Cardiac septum (tissue), 1 donor: ENCODE results near the gene NACAD. TPM values are rescaled to one million over a fixed set of nuclear protein-coding genes. Genes with fewer than 3 reads are reported as not detected.

Source experiments
- DNase-seq: peaks from one replicate; pipeline ENCODE4 v3.0.0-alpha.2; 2020; ENCODE audit warnings: low spot score
- intact Hi-C: fragments of 100-400 bp; cut with DNase I; formaldehyde crosslinking; loops from one replicate; pipeline ENCODE4 v1.14.0; 2022
- long read RNA-seq: library from polyadenylated mRNA; unstranded; transcript quantifications from one replicate; pipeline ENCODE4 v2.0.0, GENCODE V29; 2021
- total RNA-seq: library from RNA; stranded (reverse); fragmentation: NEBNext Ultra II Directional; extraction: Animal tissue kit (Norgen Biotek cat#: 25700); gene quantifications from one replicate; pipeline ENCODE4 v1.2.1, GENCODE V29; 2021
- donor health status: DM: no; HTN: no; CAD: no.

NACAD gene, protein sequence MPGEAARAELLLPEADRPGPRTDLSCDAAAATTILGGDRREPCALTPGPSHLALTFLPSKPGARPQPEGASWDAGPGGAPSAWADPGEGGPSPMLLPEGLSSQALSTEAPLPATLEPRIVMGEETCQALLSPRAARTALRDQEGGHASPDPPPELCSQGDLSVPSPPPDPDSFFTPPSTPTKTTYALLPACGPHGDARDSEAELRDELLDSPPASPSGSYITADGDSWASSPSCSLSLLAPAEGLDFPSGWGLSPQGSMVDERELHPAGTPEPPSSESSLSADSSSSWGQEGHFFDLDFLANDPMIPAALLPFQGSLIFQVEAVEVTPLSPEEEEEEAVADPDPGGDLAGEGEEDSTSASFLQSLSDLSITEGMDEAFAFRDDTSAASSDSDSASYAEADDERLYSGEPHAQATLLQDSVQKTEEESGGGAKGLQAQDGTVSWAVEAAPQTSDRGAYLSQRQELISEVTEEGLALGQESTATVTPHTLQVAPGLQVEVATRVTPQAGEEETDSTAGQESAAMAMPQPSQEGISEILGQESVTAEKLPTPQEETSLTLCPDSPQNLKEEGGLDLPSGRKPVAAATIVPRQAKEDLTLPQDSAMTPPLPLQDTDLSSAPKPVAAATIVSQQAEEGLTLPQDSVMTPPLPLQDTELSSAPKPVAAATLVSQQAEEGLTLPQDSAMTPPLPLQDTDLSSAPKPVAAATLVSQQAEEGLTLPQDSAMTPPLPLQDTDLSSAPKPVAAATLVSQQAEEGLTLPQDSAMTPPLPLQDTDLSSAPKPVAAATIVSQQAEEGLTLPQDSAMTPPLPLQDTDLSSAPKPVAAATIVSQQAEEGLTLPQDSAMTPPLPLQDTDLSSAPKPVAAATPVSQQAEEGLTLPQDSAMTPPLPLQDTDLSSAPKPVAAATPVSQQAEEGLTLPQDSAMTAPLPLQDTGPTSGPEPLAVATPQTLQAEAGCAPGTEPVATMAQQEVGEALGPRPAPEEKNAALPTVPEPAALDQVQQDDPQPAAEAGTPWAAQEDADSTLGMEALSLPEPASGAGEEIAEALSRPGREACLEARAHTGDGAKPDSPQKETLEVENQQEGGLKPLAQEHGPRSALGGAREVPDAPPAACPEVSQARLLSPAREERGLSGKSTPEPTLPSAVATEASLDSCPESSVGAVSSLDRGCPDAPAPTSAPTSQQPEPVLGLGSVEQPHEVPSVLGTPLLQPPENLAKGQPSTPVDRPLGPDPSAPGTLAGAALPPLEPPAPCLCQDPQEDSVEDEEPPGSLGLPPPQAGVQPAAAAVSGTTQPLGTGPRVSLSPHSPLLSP (N-terminal part only)
- total RNA-seq = 5.3 TPM
- long read RNA-seq, partial matches to known transcripts = 6 of 6 reads
- long read RNA-seq, other reads (novel, unspliced or antisense) = 0 of 6 reads

DNA sequence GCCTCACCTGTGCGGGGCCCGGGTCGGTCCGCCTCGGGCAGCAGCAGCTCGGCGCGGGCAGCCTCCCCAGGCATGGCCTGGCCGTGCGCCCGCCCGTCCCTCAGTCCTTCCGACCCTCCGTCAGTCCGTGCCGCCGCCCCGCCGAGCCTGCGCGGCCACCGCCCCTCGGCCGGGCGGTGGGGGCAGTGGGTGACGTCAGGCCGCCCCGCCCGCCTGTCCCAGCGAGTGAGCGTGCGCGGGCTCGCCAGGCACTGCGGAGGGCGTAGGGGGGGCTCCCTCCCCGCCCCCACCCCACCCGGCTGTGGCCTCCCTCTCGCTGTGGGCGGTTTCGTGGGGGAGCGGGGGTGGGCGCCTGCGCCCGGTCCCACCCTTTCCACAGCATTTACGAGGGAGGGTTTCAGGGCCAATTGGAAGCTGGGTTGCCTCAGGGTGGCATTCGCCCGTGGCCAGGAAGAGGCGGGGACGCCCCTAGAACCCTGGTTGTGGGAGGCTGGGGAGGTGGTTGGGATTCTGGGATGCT, at the start of gene NACAD:
Gene NACAD (minus strand): TSS at position 149 of the 520 bp plus-strand sequence. CDS start 75 bp downstream, at position 74.
- intact Hi-C loops = no loop called here
- no peak for DNase-seq

DNA sequence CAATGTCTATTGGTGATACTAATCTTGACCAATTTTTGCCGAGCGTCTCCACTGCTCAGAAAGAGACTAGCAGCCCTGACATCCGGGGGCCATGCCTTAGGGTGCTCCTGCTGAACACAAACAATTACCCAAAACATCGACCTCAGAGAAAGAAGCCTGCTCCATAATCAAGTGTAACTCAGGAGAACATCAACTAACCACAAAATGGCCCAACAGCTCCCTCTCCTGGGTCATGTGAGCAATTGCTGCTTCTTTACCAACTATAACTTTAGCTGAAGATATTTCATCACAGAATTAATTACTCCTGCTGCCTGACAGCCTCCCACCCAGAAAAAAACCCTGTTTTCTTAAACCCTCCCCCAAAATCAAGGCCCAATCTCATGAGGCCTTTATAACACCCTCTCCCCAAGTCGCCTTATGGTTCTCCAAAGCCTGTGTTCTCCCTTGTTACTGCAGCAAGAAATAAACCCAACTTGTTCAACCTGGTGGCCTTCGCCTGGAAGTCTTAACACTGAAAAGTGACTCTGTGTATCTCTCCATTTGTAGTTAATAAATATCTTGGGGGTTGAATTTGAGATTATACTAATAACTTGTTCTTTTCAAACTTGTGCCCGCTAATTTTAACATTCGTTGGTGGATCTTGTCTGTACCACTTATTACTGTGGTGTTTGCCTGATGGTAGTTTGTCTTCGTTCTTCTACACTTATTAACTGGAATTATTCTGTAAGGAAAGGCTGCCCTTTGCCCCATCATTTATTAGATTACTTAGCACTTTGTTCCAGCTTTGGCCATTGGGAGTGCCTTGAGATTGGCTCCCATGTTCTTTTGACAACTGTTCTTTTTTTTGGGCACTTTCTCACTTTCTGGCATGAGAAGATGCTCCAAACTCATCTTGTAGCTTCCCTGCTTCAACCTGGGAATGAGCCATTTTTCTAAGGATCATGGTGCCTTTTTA, 47.6 kb upstream of the NACAD start:
- intact Hi-C loops = loop anchor here (2.0 to 5.0 kb wide), 2 partner anchors 164 to 274 kb away; no protein-coding TSS in a partner anchor

DNA sequence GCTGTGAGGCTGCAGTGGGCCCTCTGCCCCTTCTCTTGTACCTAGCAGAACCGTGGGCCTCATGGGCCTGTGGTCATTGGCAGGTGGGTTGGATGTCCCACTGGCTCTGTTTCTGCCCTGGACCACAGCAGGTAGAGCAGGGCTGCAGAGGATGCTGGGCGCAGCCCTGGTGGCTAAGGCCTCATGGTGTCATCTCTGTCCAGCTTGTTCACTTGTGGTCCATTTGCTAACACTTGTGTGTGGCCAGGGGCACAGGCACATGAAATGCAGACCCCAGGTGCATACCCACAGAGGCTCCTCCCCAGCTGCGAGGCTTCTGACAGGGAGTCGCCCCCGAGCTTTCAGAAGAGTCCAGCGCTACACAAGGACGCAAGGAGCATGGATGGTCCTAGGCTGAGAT, 45.1 kb upstream of the NACAD start:
- DNase-seq = no peak
- intact Hi-C loops = no loop called here

More for the DNA sequence above, 47.6 kb upstream of the NACAD start:
- no peak for DNase-seq

DNA sequence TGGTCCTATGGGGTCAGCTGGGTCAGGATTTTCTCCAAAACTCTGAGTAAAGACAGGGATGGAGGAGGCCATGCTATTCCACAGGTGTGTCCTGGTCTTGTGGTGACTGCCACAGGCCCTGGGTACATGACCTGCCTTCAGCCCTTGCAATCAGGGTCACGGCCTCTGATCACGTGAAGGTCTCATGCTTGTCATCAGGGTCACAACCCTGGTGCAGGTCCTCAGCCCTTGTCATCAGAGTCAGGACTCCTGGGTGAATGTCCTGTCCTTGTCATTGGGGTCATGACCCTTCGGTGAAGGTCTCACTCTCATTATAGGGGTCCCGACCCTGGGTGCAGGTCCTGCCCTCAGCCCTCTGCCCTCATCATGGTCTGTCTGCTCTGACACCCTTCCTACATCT, 44.6 kb upstream of the NACAD start:
- no peak for DNase-seq
- intact Hi-C loops = no loop called here

DNA sequence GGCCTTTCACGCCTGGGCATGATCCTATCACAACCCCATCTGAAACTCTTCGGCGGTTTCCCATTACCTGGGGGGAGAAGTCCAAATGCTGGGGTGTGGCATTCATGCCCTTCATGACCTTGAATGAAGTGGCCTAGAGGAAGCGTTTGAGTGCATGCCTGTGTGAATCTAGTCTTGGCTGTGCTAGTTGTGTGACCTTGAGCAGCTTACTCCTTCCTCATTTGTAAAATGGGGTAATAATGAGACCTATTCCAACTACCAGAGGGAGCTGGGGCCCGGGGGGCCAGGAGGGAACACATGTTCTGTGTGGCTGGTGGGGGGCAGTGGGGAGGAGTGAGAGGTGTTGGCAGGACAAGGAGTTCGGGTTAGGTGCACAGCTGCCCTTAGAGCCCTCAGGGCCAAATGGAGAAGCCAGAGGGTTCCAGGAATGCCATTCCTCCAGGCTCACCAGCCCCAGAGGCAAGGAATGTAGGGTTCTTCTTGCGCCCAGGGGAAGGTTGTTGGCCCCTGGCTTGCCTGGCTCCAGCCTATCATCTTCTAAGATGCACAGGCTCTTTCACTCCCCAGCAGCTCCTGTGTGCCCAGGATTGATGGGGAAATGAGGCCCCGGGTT, 44.0 kb upstream of the NACAD start:
- intact Hi-C loops = no loop called here

DNA sequence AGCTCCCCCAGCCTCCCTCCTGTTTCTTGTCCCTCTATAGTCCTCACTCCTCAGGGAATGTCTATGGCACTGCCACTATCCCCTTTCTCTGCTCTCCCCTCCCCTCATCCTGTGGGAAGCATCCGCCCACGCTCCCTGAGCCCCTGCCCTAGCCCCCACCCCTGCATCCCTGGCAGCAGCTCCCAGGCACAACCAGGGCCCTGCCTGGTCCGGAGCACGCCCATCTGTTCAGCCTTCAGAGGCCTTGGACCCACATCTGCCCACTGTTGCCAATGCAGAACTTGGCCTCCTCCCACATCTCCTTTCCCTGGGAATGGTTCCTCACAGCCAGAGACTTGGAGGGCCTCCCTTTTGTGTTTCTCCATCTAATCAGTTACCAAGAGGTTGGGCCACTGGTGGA, 43.1 kb upstream of the NACAD start:
- intact Hi-C loops = no loop called here
- DNase-seq = no peak

More for the DNA sequence above, 44.0 kb upstream of the NACAD start:
- DNase-seq = no peak

DNA sequence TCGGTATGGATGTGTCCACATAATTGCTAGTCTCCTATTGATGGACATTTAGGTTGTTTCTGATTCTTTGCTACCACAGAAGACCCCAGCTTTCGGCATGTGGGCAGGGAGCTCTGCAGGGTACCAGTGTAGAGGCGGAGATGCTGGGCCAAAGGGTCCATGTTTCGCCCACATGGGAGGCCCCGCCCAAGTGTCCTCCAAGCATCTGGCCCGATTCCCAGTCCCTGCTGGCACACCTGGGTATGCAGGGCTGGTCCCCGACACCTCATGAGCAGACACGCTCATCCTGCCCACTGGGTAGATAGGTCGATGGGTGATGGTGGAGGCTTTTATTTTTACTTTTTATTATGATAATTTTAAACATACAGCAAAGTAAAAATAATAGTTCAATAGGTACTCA, 42.1 kb upstream of the NACAD start:
- intact Hi-C loops = no loop called here
- no peak for DNase-seq

DNA sequence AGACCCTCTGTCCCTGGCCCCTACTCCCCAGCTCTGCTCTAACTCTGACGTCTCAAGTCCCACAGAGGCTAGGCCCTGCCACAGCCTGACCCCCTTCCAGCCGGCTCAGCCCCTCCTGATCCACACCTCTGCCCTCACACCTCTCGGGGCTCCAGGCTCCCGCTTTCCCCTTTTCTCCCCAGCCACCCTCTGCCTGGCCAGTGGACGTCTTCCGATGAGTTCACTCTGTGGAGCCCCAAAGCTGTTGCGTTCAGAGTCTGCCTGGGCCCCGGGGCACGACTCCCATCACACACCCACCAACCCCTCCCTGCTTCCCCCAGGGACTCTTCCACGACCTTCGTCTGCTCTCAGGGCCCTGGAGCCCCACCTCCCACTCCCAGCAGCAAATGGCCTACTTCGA, 41.1 kb upstream of the NACAD start:
- intact Hi-C loops = no loop called here
- DNase-seq = no peak

DNA sequence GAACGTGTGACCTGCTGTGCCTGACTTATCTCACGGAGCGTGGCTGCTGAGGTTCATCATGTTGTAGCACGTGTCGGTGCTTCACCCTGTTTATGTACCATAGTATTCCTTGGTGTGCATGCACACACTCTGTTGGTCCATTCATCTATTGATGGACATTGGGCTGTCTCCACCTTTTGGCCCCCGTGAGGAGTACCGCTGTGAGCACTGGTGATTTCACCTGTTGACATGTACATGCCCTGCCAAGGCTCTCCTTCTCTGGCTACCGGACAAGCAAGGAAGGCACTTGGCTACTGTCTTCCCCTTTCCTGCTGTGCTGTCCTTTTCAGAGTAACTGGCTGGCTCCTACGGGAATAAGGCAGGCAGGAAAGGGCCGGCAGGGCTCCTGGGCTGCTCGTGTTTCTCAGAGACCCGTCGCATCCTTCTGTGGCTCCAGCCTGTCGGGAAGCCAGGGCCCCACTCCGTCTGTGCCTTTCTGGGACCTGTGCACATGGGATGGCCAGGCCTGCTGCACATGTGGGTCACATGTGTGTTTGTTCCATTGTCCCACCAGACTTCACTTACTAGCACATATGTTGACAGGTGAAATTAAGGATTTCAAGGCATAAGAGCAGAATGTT, 40.5 kb upstream of the NACAD start:
- DNase-seq = no peak
- intact Hi-C loops = no loop called here

DNA sequence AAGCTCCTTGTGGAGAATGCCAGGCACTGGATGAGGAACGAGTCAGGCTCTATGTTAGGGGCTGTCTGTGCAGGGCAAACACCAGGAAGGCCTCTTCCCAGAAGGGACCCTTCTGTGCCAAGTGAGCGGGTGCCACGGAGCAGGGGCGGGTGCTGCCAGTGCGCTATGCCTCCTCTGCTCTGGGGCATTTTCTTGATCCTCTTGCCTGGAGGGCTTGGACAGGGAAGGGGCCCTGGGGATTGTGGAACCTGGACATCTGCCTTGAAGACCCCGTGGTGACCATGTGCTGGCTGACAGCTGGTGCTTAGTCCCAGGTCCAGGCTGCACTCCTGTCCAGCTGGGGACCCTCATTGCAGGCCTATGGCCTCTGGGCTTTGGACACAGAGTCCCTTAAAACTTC, 38.2 kb upstream of the NACAD start:
- intact Hi-C loops = no loop called here
- no peak for DNase-seq

DNA sequence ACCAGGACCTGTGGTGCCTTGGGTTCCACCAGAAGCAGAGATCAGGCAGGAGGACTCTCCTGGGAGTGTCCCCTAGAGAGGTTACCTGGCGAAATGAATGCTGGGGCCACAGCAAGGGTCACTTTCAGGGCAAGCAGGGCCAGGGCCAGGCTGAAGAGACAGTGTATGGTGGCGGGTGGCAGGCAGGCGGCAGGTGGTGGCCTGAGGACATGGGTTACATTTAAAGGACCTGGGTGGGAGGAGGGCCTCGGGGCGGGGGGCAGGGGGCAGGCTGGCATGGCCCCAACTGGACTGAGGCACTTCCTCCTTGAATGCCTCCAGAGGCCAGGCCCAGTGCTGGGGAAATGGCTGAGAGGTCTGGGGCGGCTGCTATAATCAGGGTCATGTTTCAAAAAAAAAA, 37.4 kb upstream of the NACAD start:
- intact Hi-C loops = no loop called here
- no peak for DNase-seq

DNA sequence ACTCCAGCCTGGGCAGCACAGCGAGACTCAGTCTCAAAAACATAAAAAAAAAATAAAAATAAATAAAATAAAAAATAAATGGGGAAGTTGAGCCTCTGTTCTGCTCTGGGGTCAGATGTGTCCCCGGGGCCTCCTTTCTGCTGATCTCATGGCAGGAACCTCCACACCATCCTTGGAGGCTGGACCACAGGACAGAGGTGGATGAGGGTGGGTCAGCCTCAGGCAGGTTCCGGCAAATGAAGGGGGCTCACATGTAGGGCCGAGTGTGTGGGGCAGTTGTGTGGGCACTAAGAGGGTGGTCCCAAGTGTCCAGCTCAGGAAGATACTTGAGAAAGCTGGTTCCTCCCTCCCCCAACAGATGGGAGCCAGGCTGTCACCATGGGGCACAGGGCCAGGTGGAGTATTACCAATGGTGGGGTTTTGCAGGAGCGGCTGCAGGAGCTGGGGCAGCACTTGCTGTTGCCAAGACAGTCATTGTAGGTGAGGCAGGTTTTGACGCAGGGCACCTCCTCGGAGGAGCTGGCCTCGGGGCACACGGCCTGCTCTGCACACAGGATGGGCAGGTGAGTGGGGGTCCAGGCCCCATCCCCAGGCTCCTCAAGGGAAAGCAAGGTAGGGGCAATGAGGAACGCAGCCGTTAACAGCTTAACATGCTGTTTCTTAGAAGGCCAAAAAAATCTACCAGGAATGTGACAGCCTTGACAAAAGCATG, 36.6 kb upstream of the NACAD start:
- DNase-seq = no peak
- intact Hi-C loops = no loop called here

DNA sequence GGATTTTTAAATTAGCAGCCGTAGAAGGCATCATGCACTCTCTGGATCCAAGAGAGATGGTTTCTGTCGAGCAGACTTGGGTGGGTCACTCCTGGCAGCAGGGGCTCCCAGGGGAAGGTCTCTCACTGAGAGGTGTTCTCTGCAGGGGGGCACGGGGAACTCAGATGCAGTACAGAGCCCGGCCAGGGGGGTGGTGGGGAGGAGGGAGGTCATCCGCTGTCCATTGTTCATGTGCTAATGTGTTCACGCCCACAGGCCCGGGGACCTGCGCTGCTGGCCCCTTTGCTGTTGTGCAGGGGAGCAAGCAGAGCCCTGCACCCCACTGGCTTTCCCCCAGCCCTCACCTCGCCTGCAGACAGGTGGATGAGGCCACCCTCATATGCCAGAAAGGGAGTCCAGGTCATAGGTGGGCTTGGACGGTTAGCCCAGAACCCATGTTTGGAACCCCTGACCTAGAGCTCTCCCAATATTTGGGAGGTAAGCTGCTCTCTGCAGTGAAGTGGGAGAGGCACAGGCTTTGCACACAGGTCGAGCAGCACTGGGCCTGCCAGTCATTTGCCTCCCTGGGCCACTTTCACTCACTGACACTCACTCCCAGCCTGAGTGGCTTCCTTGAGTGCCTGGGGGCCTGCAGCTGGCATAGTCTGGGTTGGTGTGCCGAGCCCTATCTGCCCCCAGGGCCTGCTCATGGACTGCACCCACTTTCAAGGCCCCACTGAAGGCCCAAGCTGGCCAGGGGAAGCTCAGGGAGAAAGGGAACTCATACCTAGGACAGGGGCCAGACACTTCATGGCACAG, 35.3 kb upstream of the NACAD start:
- intact Hi-C loops = no loop called here

DNA sequence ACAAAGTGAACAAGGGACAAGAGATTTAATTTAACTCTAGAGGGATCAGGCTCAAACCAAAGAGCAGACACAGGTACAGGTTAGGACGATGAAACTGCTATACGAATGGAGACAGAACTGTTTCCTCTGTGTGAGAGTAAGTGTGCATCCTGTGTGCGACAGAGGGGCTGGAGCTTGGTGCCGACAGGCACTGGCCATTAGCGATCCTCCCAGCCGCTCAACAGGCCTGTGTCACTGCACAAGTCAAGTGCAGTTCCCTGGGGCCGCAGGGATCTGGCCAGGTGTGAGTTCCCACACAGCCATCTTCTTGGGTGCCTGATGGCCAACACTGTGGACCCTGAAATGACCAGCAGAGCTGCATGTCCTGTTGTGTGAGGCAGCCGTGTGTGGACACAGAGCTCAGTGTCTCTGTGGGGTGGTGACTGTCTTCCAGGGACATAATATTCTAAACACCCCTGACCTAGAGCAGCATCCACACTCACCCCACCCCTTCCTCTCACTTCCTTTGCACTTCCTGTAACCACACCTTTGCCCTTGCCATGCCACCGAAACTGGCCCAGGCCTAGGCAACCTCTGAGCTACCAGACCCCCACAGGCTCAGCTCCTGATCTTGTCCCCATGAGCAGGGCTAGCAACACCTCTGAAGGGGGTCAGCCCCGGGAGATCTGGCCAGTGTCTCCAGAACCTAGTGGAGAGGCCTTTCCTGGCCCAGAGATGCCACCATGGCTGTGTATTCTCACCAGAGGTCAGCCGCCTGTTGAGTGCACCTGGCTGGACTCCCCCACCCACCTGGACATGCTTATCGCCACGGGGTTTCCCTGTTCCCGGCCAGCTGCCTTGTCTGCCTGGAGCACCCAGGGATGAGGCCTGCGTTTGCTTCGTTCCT, 34.4 kb upstream of the NACAD start:
- intact Hi-C loops = no loop called here
- no peak for DNase-seq

More for the DNA sequence above, 35.3 kb upstream of the NACAD start:
- no peak for DNase-seq

DNA sequence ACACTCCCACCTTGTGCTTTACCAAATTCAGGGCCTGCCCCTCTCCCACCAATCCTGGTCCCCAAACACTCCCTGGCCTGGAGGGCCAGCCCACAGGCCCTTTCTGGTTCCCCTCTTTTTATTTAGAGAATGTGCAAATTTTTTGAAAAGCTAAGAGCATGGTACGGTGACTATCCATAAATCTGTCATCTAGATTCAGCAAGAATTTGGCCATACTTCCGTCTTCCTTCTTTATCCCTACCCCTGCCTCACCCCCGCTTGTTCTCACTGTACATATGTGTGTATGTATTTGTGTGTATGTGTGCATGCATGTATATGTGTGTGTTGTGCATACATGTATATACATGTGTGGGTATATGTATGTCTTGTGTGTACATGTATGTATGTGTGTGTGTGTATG, 30.8 kb upstream of the NACAD start:
- intact Hi-C loops = no loop called here
- no peak for DNase-seq
